ENCODE measurements around the gene SEMA5A.

DNA sequence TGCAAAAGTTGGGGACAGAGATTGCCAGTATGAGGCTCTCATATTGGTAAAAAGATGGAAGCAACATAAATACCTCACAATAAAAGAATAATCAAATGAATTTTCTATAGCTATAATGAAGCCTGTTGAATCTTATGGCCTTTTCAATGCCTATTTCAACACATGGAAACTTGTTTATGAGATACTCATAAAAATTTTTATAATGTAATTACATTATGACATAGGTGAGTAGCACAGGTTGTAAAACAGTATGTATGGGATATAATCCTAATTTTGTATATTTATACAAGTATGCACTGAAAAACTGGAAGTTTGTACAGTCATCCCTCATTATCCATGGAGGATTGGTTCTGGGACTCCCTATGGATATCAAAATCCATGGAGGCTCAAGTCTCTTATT is 21.2 kb upstream of the SEMA5A start:
- TF ChIP-seq, protein P1, sequence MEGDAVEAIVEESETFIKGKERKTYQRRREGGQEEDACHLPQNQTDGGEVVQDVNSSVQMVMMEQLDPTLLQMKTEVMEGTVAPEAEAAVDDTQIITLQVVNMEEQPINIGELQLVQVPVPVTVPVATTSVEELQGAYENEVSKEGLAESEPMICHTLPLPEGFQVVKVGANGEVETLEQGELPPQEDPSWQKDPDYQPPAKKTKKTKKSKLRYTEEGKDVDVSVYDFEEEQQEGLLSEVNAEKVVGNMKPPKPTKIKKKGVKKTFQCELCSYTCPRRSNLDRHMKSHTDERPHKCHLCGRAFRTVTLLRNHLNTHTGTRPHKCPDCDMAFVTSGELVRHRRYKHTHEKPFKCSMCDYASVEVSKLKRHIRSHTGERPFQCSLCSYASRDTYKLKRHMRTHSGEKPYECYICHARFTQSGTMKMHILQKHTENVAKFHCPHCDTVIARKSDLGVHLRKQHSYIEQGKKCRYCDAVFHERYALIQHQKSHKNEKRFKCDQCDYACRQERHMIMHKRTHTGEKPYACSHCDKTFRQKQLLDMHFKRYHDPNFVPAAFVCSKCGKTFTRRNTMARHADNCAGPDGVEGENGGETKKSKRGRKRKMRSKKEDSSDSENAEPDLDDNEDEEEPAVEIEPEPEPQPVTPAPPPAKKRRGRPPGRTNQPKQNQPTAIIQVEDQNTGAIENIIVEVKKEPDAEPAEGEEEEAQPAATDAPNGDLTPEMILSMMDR (IDR thresholded peaks at IDR 0.05; ENCODE audit: insufficient read depth, low read depth, low read length) = no peak
- TF ChIP-seq EZH2 (IDR thresholded peaks at IDR 0.05; ENCODE audit: insufficient read depth, low read length) = no peak

Data from astrocyte (in vitro differentiated cells and primary cell).